Measurements from ENCODE around the gene DENND2C.

DENND2C gene

DNA sequence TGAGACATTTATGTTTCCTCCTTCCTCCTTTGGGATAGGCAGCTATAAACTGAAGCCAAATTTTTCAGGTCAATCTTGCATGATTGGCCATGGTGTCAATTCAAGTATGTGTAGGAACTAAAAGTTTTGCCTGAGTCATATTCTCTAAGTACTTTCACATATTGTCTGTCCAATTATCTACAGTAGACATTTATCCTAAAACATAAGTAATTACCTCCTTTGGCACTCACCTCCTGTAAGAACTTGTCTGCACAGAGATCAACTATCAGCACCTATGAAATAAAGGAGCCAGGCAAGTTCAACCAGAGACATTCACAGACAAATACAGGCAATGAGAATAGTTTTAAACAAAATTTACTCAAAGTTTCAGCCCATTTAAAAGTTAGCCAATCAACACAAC, 74.2 kb downstream of the DENND2C start:
- Histone ChIP-seq H3K4me2 (no peak overlapping the region), H3K36me3 (ENCODE audit: insufficient read depth) (no peaks in the 10 kb centered on the region), H2AFZ (ENCODE audit: low read depth) (no peak overlapping the region), H3K27me3 (ENCODE audit: insufficient read depth, low read depth) (no peaks in the 10 kb centered on the region), H3K9ac (no peak overlapping the region), H3K4me3 (IDR thresholded peaks at IDR 0.05; ENCODE audit: insufficient read depth, low read depth, low read length) (no peak overlapping the region), H3K27ac (no peak overlapping the region), H3K79me2 (ENCODE audit: insufficient read depth, low read depth) (no peaks in the 10 kb centered on the region), H3K4me1 (ENCODE audit: low read depth, poor library complexity, severe bottlenecking) (no peaks in the 10 kb centered on the region), H4K20me1 (ENCODE audit: insufficient read depth) (no peaks in the 10 kb centered on the region)
- TF ChIP-seq, protein P1, sequence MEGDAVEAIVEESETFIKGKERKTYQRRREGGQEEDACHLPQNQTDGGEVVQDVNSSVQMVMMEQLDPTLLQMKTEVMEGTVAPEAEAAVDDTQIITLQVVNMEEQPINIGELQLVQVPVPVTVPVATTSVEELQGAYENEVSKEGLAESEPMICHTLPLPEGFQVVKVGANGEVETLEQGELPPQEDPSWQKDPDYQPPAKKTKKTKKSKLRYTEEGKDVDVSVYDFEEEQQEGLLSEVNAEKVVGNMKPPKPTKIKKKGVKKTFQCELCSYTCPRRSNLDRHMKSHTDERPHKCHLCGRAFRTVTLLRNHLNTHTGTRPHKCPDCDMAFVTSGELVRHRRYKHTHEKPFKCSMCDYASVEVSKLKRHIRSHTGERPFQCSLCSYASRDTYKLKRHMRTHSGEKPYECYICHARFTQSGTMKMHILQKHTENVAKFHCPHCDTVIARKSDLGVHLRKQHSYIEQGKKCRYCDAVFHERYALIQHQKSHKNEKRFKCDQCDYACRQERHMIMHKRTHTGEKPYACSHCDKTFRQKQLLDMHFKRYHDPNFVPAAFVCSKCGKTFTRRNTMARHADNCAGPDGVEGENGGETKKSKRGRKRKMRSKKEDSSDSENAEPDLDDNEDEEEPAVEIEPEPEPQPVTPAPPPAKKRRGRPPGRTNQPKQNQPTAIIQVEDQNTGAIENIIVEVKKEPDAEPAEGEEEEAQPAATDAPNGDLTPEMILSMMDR (conservative IDR thresholded peaks at IDR 0.05; ENCODE audit: low read depth, low read length) = no peak

DNA sequence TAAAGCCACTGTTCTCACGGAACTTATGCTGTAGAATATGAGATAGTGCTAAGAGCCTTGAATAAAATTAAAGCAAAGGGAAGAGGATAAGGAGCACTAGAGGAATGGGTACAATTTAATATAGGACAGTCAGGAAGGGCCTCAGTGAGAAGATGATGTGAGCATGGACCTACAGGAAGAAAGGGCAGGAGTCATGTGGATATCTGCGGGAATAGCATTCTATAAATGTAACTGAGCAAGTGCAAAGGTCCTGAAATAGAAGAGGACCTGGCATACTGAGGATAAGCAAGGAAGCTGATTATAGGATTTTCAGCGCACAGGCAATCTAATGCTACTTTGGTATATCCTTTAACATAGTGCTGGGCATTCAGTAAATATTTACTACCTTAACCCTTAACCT, 75.8 kb downstream of the DENND2C start:
- H3K9ac ChIP-seq = no peak overlapping the region
- no peak overlapping the region for H3K27ac ChIP-seq
- no peaks in the 10 kb centered on the region for H3K36me3 ChIP-seq (ENCODE audit: insufficient read depth)
- H3K27me3 ChIP-seq (ENCODE audit: insufficient read depth, low read depth) = no peaks in the 10 kb centered on the region
- H4K20me1 ChIP-seq (ENCODE audit: insufficient read depth) = no peaks in the 10 kb centered on the region
- H2AFZ ChIP-seq (ENCODE audit: low read depth) = no peak overlapping the region
- no peak overlapping the region for H3K4me2 ChIP-seq
- no peaks in the 10 kb centered on the region for H3K4me1 ChIP-seq (ENCODE audit: low read depth, poor library complexity, severe bottlenecking)
- TF ChIP-seq, protein P1 (conservative IDR thresholded peaks at IDR 0.05; ENCODE audit: low read depth, low read length) = no peak
- no peak overlapping the region for H3K4me3 ChIP-seq (IDR thresholded peaks at IDR 0.05; ENCODE audit: insufficient read depth, low read depth, low read length)
- H3K79me2 ChIP-seq (ENCODE audit: insufficient read depth, low read depth) = no peaks in the 10 kb centered on the region

DNA sequence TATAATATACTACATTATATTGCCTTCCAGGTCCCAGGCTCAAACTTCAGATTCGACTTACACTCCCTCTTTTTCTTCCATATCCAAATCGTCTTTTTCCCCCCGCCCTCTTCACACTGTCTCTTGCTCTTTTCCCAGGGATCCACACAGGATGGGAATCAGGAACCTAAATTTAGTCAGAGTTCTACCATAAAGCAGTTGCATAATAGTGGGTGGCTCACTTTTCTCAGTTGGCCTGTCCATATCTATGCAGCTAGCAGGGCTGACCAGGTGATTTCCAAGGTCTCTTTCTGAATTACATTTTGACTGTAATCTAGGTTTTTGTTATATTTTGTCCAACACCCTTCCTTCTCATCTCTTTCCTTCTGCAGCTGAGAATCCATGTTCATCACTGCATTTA, 80.7 kb downstream of the DENND2C start:
- H2AFZ ChIP-seq (ENCODE audit: low read depth) = no peak overlapping the region
- H3K4me2 ChIP-seq = no peak overlapping the region
- no peaks in the 10 kb centered on the region for H3K36me3 ChIP-seq (ENCODE audit: insufficient read depth)
- H3K27ac ChIP-seq = no peak overlapping the region
- H3K79me2 ChIP-seq (ENCODE audit: insufficient read depth, low read depth) = no peaks in the 10 kb centered on the region
- no peak overlapping the region for H3K4me3 ChIP-seq (IDR thresholded peaks at IDR 0.05; ENCODE audit: insufficient read depth, low read depth, low read length)
- no peaks in the 10 kb centered on the region for H4K20me1 ChIP-seq (ENCODE audit: insufficient read depth)
- H3K27me3 ChIP-seq (ENCODE audit: insufficient read depth, low read depth) = no peaks in the 10 kb centered on the region
- peaks cover 9% of the 10 kb centered on the region for H3K4me1 ChIP-seq (ENCODE audit: low read depth, poor library complexity, severe bottlenecking)
- H3K9ac ChIP-seq = no peak overlapping the region
- TF ChIP-seq, protein P1 (conservative IDR thresholded peaks at IDR 0.05; ENCODE audit: low read depth, low read length) = no peak

DNA sequence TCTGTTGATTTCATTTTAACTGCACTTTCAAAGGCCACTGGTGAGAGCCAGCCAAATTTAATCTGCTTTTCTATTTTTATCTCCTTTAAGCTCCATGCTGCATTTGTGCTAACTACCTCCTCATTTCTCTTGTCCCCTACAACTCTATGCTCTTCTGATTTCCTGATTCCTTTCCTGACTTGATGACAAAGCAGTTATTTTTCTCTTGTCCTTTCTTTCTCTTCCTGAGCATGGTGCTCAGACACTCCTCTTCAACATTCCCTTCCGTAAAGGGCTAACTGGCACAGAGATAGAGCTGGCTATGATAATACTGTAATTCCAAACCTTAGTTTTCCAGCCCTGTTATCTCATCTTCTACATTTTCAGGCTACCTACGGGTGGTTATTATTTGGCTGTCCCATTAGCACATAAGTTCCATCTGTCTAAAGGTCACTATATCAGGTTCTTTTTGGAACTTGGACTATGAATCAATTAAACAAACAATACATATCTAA, 81.6 kb downstream of the DENND2C start:
- Histone ChIP-seq H3K27me3 (ENCODE audit: insufficient read depth, low read depth) (no peaks in the 10 kb centered on the region), H3K36me3 (ENCODE audit: insufficient read depth) (no peaks in the 10 kb centered on the region), H3K79me2 (ENCODE audit: insufficient read depth, low read depth) (no peaks in the 10 kb centered on the region), H2AFZ (ENCODE audit: low read depth) (no peak overlapping the region), H3K4me2 (no peak overlapping the region), H3K27ac (no peak overlapping the region), H3K4me3 (IDR thresholded peaks at IDR 0.05; ENCODE audit: insufficient read depth, low read depth, low read length) (no peak overlapping the region), H3K9ac (no peak overlapping the region), H4K20me1 (ENCODE audit: insufficient read depth) (no peaks in the 10 kb centered on the region), H3K4me1 (ENCODE audit: low read depth, poor library complexity, severe bottlenecking) (peaks cover 9% of the 10 kb centered on the region)
- TF ChIP-seq, protein P1 (conservative IDR thresholded peaks at IDR 0.05; ENCODE audit: low read depth, low read length) = no peak

Data from KMS-11 (cell line).